ENCODE measurements around the gene MYLK. TPM values are rescaled to one million over a fixed set of nuclear protein-coding genes. Genes with fewer than 3 reads are reported as not detected.

Gene MYLK
- total RNA-seq, 1 experiment from 2014 or later: 23.0 TPM

GRCh38 chr3:123741041-123741511 is 143.1 kb downstream of the MYLK start:
- H3K4me3 Mint-ChIP-seq (ENCODE audit: unreplicated experiment): no peak overlapping the region
- POLR2A ChIA-PET: no interaction called here
- no TSS peak for BruUV-seq (replicated peaks)

DNA sequence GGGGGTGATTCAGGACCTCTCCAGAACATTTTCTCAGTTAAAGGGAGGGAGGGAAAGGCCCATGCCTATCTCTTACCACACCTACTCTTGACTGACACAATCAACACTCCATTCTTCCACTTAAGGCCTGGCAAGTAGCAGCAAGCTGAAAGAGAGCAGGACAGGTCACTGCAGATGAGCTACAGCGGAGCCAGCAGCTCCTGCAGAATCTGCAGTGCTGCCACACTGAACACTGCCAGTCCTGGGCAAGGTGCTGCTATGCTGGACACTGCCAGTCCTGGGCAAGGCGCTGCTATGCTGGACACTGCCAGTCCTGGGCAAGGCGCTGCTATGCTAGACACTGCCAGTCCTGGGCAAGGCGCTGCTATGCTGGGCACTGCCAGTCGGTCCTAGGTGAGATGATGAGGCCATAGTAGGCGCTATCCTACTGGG is 143.7 kb downstream of the MYLK start:
- Mint-ChIP-seq H3K36me3 (ENCODE audit: insufficient read depth, unreplicated experiment) (peaks cover 10% of the 10 kb centered on the region), H3K9me3 (ENCODE audit: unreplicated experiment) (no peaks in the 10 kb centered on the region), H3K27me3 (ENCODE audit: insufficient read depth, unreplicated experiment) (no peaks in the 10 kb centered on the region), H3K27ac (ENCODE audit: unreplicated experiment) (no peak overlapping the region), H3K4me3 (ENCODE audit: unreplicated experiment) (no peak overlapping the region), H3K4me1 (ENCODE audit: low read depth, unreplicated experiment) (no peaks in the 10 kb centered on the region)
- intact Hi-C loops (cut with micrococcal nuclease; ENCODE audit: unreplicated experiment): loop anchor here (10.0 kb wide), 1 partner anchor 244 kb away; no protein-coding TSS in a partner anchor
- ChIA-PET CTCF (no interaction called here), POLR2A (no interaction called here)
- TF ChIP-seq, protein P1, sequence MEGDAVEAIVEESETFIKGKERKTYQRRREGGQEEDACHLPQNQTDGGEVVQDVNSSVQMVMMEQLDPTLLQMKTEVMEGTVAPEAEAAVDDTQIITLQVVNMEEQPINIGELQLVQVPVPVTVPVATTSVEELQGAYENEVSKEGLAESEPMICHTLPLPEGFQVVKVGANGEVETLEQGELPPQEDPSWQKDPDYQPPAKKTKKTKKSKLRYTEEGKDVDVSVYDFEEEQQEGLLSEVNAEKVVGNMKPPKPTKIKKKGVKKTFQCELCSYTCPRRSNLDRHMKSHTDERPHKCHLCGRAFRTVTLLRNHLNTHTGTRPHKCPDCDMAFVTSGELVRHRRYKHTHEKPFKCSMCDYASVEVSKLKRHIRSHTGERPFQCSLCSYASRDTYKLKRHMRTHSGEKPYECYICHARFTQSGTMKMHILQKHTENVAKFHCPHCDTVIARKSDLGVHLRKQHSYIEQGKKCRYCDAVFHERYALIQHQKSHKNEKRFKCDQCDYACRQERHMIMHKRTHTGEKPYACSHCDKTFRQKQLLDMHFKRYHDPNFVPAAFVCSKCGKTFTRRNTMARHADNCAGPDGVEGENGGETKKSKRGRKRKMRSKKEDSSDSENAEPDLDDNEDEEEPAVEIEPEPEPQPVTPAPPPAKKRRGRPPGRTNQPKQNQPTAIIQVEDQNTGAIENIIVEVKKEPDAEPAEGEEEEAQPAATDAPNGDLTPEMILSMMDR (IDR thresholded peaks at IDR 0.05; ENCODE audit: insufficient read depth in 1 of 2, low read depth in 1 of 2, low read length in 1 of 2, severe bottlenecking in 1 of 2, unreplicated experiment in 1 of 2): no peak
- no peaks in the 10 kb centered on the region for H3K27me3 ChIP-seq (replicated peaks; ENCODE audit: control insufficient read depth, insufficient read depth, low read length)
- H3K9me3 ChIP-seq: no peaks in the 10 kb centered on the region
- no peaks in the 10 kb centered on the region for H3K4me1 ChIP-seq
- no peak overlapping the region for H3K4me3 ChIP-seq (ENCODE audit: low read depth, low read length)
- H3K36me3 ChIP-seq (ENCODE audit: control insufficient read depth, insufficient read depth, low read length): no peaks in the 10 kb centered on the region
- DNase-seq: no peak
- BruUV-seq (replicated peaks): no TSS peak

More at GRCh38 chr3:123741041-123741511, 143.1 kb downstream of the MYLK start:
- Histone ChIP-seq H3K4me3 (ENCODE audit: low read depth, low read length) (no peak overlapping the region), H3K27me3 (replicated peaks; ENCODE audit: control insufficient read depth, insufficient read depth, low read length) (no peaks in the 10 kb centered on the region), H3K4me1 (no peaks in the 10 kb centered on the region), H3K36me3 (ENCODE audit: control insufficient read depth, insufficient read depth, low read length) (no peaks in the 10 kb centered on the region), H3K9me3 (no peaks in the 10 kb centered on the region)
- intact Hi-C loops (cut with micrococcal nuclease; ENCODE audit: unreplicated experiment): loop anchor here (10.0 kb wide), 1 partner anchor 244 kb away; no protein-coding TSS in a partner anchor
- no peaks in the 10 kb centered on the region for H3K9me3 Mint-ChIP-seq (ENCODE audit: unreplicated experiment)
- no peak overlapping the region for H3K27ac Mint-ChIP-seq (ENCODE audit: unreplicated experiment)
- DNase-seq: no peak
- TF ChIP-seq, protein P1 (IDR thresholded peaks at IDR 0.05; ENCODE audit: insufficient read depth in 1 of 2, low read depth in 1 of 2, low read length in 1 of 2, severe bottlenecking in 1 of 2, unreplicated experiment in 1 of 2): no peak
- CTCF ChIA-PET: no interaction called here
- no peaks in the 10 kb centered on the region for H3K27me3 Mint-ChIP-seq (ENCODE audit: insufficient read depth, unreplicated experiment)
- no peaks in the 10 kb centered on the region for H3K4me1 Mint-ChIP-seq (ENCODE audit: low read depth, unreplicated experiment)
- peaks cover 7% of the 10 kb centered on the region for H3K36me3 Mint-ChIP-seq (ENCODE audit: insufficient read depth, unreplicated experiment)

- ChIA-PET POLR2A (no interaction called here), CTCF (no interaction called here)
- H3K4me1 Mint-ChIP-seq (ENCODE audit: low read depth, unreplicated experiment): no peaks in the 10 kb centered on the region
- Histone ChIP-seq H3K4me3 (ENCODE audit: low read depth, low read length) (no peak overlapping the region), H3K27me3 (replicated peaks; ENCODE audit: control insufficient read depth, insufficient read depth, low read length) (no peaks in the 10 kb centered on the region), H3K9me3 (no peaks in the 10 kb centered on the region), H3K4me1 (no peaks in the 10 kb centered on the region), H3K36me3 (ENCODE audit: control insufficient read depth, insufficient read depth, low read length) (no peaks in the 10 kb centered on the region)
- intact Hi-C loops (cut with micrococcal nuclease; ENCODE audit: unreplicated experiment): loop anchor here (10.0 kb wide), 1 partner anchor 245 kb away; no protein-coding TSS in a partner anchor
- H3K9me3 Mint-ChIP-seq (ENCODE audit: unreplicated experiment): no peaks in the 10 kb centered on the region
- peaks cover 10% of the 10 kb centered on the region for H3K36me3 Mint-ChIP-seq (ENCODE audit: insufficient read depth, unreplicated experiment)
- TF ChIP-seq, protein P1 (IDR thresholded peaks at IDR 0.05; ENCODE audit: insufficient read depth in 1 of 2, low read depth in 1 of 2, low read length in 1 of 2, severe bottlenecking in 1 of 2, unreplicated experiment in 1 of 2): no peak
- DNase-seq: no peak
- H3K4me3 Mint-ChIP-seq (ENCODE audit: unreplicated experiment): no peak overlapping the region
- H3K27me3 Mint-ChIP-seq (ENCODE audit: insufficient read depth, unreplicated experiment): no peaks in the 10 kb centered on the region
- no TSS peak for BruUV-seq (replicated peaks)
- no peak overlapping the region for H3K27ac Mint-ChIP-seq (ENCODE audit: unreplicated experiment)
Observed at GRCh38 chr3:123739754-123740153, 144.4 kb downstream of the MYLK start.

Measured in Caco-2 (cell line).